GM18868 (cell line): ENCODE measurements around the gene LHX2.
"Not testable (repeated sequence)": the region's sequence is repeated elsewhere in the genome, so short reads cannot be mapped to it uniquely, and the experiment has no call there.

Experiments
- ATAC-seq: cut with Tn5 transposase; IDR thresholded peaks from one replicate; pipeline ENCODE4 v1.9.1; 2021; ENCODE audit warnings: mild to moderate bottlenecking, moderate library complexity; ENCODE audit not compliant: unreplicated experiment

Gene LHX2

GRCh38 chr9:124011460-124012301, at the start of gene LHX2:
Gene LHX2, plus strand, starts transcription at chr9:124011768. Its CDS starts 581 bp downstream, at chr9:124012349.
- ATAC-seq = peak; percentile 55

- ATAC-seq = no peak
Observed at GRCh38 chr9:123964761-123965160, 46.8 kb upstream of the LHX2 start.

- ATAC-seq = no peak
Observed at GRCh38 chr9:123965801-123966686, 45.5 kb upstream of the LHX2 start.

- ATAC-seq = no peak
Observed at GRCh38 chr9:123967323-123967722, 44.2 kb upstream of the LHX2 start.

- no peak for ATAC-seq
Observed at GRCh38 chr9:123972618-123973017, 39.0 kb upstream of the LHX2 start.

- no peak for ATAC-seq
Observed at GRCh38 chr9:123973590-123974223, 37.9 kb upstream of the LHX2 start.

GRCh38 chr9:123974471-123974870, 37.1 kb upstream of the LHX2 start:
- ATAC-seq = no peak

- ATAC-seq = no peak
Observed at GRCh38 chr9:123975871-123976270, 35.7 kb upstream of the LHX2 start.

- not testable (repeated sequence) for ATAC-seq
Observed at GRCh38 chr9:123976579-123976978, 35.0 kb upstream of the LHX2 start.

- ATAC-seq = no peak
Observed at GRCh38 chr9:123978981-123979380, 32.6 kb upstream of the LHX2 start.

- no peak for ATAC-seq
Observed at GRCh38 chr9:123982535-123982934, 29.0 kb upstream of the LHX2 start.

GRCh38 chr9:123983047-123983446, 28.5 kb upstream of the LHX2 start:
- ATAC-seq = no peak

- no peak for ATAC-seq
Observed at GRCh38 chr9:123984802-123985201, 26.8 kb upstream of the LHX2 start.

- no peak for ATAC-seq
Observed at GRCh38 chr9:123985869-123986268, 25.7 kb upstream of the LHX2 start.

GRCh38 chr9:123990427-123990826, 21.1 kb upstream of the LHX2 start:
- ATAC-seq = no peak

- not testable (repeated sequence) for ATAC-seq
Observed at GRCh38 chr9:123992679-123993078, 18.9 kb upstream of the LHX2 start.

GRCh38 chr9:123996731-123997421, 14.7 kb upstream of the LHX2 start:
- peak; percentile 43 for ATAC-seq

- ATAC-seq = peak; percentile 59
Observed at GRCh38 chr9:123997665-123998277, 13.8 kb upstream of the LHX2 start.

- ATAC-seq = no peak
Observed at GRCh38 chr9:123998278-123998925, 13.2 kb upstream of the LHX2 start.
